22Rv1 (cell line): ENCODE data around the gene EPS8L3.

Experiments used
- ZFX ChIP-seq: fragments of 450-650 bp; IDR thresholded peaks from 2 replicates; pipeline ENCODE4 v1.6.1; 2017; ENCODE audit warnings: antibody characterized with exemption, borderline replicate concordance
- TF ChIP-seq, protein P1 (sequence below): fragments of 450-650 bp; IDR thresholded peaks from 2 replicates; pipeline ENCODE4 v1.5.1; 2017; ENCODE audit warnings: mild to moderate bottlenecking

DNA sequence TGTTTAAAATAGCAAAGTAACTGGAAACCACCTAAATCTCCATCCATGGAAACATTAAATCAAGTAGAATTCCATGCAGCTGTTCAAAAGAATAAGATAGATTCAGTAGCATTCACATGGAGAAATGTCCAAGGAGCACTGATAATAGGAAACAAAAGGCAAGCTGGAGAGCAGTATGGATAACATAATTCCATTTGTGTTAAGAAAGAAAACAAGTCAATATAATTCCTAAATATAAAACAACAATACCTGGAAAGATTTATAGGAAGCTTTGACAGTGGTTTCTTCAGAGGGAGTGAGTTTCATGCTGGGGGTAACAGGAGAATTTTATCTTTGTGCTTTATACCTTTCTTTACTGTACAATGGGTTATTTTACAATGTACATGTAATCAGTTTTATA lies 36.6 kb upstream of the EPS8L3 start:
- TF ChIP-seq, protein P1, sequence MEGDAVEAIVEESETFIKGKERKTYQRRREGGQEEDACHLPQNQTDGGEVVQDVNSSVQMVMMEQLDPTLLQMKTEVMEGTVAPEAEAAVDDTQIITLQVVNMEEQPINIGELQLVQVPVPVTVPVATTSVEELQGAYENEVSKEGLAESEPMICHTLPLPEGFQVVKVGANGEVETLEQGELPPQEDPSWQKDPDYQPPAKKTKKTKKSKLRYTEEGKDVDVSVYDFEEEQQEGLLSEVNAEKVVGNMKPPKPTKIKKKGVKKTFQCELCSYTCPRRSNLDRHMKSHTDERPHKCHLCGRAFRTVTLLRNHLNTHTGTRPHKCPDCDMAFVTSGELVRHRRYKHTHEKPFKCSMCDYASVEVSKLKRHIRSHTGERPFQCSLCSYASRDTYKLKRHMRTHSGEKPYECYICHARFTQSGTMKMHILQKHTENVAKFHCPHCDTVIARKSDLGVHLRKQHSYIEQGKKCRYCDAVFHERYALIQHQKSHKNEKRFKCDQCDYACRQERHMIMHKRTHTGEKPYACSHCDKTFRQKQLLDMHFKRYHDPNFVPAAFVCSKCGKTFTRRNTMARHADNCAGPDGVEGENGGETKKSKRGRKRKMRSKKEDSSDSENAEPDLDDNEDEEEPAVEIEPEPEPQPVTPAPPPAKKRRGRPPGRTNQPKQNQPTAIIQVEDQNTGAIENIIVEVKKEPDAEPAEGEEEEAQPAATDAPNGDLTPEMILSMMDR: no peak
- TF ChIP-seq ZFX: no peak
